Smooth muscle cell (in vitro differentiated cells): ENCODE results near the gene DMRT1. TPM values are rescaled to one million over a fixed set of nuclear protein-coding genes. Genes with fewer than 3 reads are reported as not detected.

Source experiments
- DNase-seq: peaks from one replicate; lab custom pipeline; 2025; ENCODE audit not compliant: unreplicated experiment; lab: John Stamatoyannopoulos, UW
- H2AFZ ChIP-seq: fragments of 200-600 bp; sonication (generic); 2 replicates; pipeline ENCODE4 v1.6.0; 2016; ENCODE audit warnings: antibody characterized with exemption, low read depth, mild to moderate bottlenecking
- H3F3A ChIP-seq: fragments of 200-600 bp; sonication (generic); 2 replicates; pipeline ENCODE4 v1.6.0; 2017; ENCODE audit warnings: antibody characterized with exemption, low read depth
- H3K27ac ChIP-seq: fragments of 200-600 bp; sonication (generic); 2 replicates; pipeline ENCODE4 v1.5.1; 2016; ENCODE audit warnings: low read depth, mild to moderate bottlenecking
- H3K27me3 ChIP-seq: fragments of 200-600 bp; sonication (generic); 2 replicates; pipeline ENCODE4 v1.6.1; 2016; ENCODE audit warnings: low read depth, mild to moderate bottlenecking
- H3K36me3 ChIP-seq: fragments of 200-600 bp; sonication (generic); 2 replicates; pipeline ENCODE4 v1.5.1; 2016; ENCODE audit warnings: low read depth
- H3K4me1 ChIP-seq: fragments of 200-600 bp; sonication (generic); 2 replicates; pipeline ENCODE4 v1.5.1; 2016; ENCODE audit warnings: low read depth
- H3K4me2 ChIP-seq: fragments of 200-600 bp; sonication (generic); 2 replicates; pipeline ENCODE4 v1.6.0; 2016; ENCODE audit warnings: mild to moderate bottlenecking
- H3K4me3 ChIP-seq: fragments of 200-600 bp; sonication (generic); 2 replicates; pipeline ENCODE4 v1.5.1; 2016; ENCODE audit warnings: mild to moderate bottlenecking
- H3K79me2 ChIP-seq: fragments of 200-600 bp; sonication (generic); 2 replicates; pipeline ENCODE4 v1.6.0; 2016; ENCODE audit warnings: low read depth, mild to moderate bottlenecking
- H3K9ac ChIP-seq: fragments of 200-600 bp; sonication (generic); 2 replicates; pipeline ENCODE4 v1.6.0; 2016; ENCODE audit warnings: low read depth
- H3K9me3 ChIP-seq: fragments of 200-600 bp; sonication (generic); replicated peaks from 2 replicates; pipeline ENCODE4 v1.5.1; 2016; ENCODE audit warnings: low read depth
- H4K20me1 ChIP-seq: fragments of 200-600 bp; sonication (generic); 2 replicates; pipeline ENCODE4 v1.6.0; 2016; ENCODE audit warnings: low read depth
- CTCF ChIP-seq: fragments of 200-600 bp; sonication (generic); IDR thresholded peaks from 2 replicates; pipeline ENCODE4 v1.5.1; 2017; ENCODE audit warnings: borderline replicate concordance, mild to moderate bottlenecking, antibody characterized with exemption; ENCODE audit not compliant: insufficient read depth, poor library complexity, severe bottlenecking
- WGBS: methylation state at CpG from one replicate; pipeline ENCODE4 v1.1.7; 2016; ENCODE audit warnings: low lambda C conversion rate; 5-methylcytosine and 5-hydroxymethylcytosine counted together
- polyA plus RNA-seq: library from polyadenylated mRNA; unstranded; fragments of >200 nt; fragmentation: Nextera tagmentation; extraction: Ambion mirVana; gene quantifications from 2 replicates; pipeline ENCODE4 v1.2.1, GENCODE V29; 2016
- total RNA-seq: library from RNA; depleted of rRNA; stranded (reverse); fragments of >200 nt; gene quantifications from 2 replicates; pipeline ENCODE4 v1.2.3, GENCODE V29; 2014

Gene DMRT1
- total and polyA plus RNA-seq, 2 experiments from 2014 or later: 0.58 TPM; not detected in 1

GRCh38 chr9:975740-976257, 134.3 kb downstream of the DMRT1 start:
- Histone ChIP-seq H3K27me3 (peaks cover 100% of the 10 kb centered on the region), H3K36me3 (no peaks in the 10 kb centered on the region), H3K9me3 (no peaks in the 10 kb centered on the region), H3K4me1 (peaks cover 50% of the 10 kb centered on the region), H3K79me2 (no peaks in the 10 kb centered on the region), H3F3A (no peaks in the 10 kb centered on the region), H3K4me3 (no peak overlapping the region), H3K27ac (no peak overlapping the region), H3K4me2 (peak overlapping the region; percentile 51), H4K20me1 (no peaks in the 10 kb centered on the region), H2AFZ (no peak overlapping the region), H3K9ac (no peak overlapping the region)
- DNase-seq: no peak
- TF ChIP-seq CTCF: no peak
- WGBS: 7% methylated on average over 23 of the region's 23 CpGs

- Histone ChIP-seq H3K79me2 (no peaks in the 10 kb centered on the region), H3K27ac (no peak within 1 kb of the TSS), H3K4me2 (peak within 1 kb of the TSS; percentile 51), H3K9me3 (no peaks in the 10 kb centered on the region), H3K4me1 (peaks cover 46% of the 10 kb centered on the region), H3K27me3 (peaks cover 100% of the 10 kb centered on the region), H4K20me1 (no peaks in the 10 kb centered on the region), H3K4me3 (no peak within 1 kb of the TSS), H2AFZ (no peak within 1 kb of the TSS), H3K36me3 (no peaks in the 10 kb centered on the region), H3F3A (no peaks in the 10 kb centered on the region), H3K9ac (no peak within 1 kb of the TSS)
- no peak for TF ChIP-seq CTCF
- under 1% methylated on average over 48 of the region's 70 CpGs for WGBS
- no peak for DNase-seq
These were observed 134.9 kb downstream of the DMRT1 start, which contains the start of gene DMRT3 for GRCh38 chr9:976258-976942. DMRT3 (plus strand) TSS chr9:976655; CDS start chr9:977002, 347 bp downstream.

GRCh38 chr9:976943-977837, 135.7 kb downstream of the DMRT1 start:
- H2AFZ ChIP-seq: no peak overlapping the region
- H3K27me3 ChIP-seq: peaks cover 100% of the 10 kb centered on the region
- peaks cover 38% of the 10 kb centered on the region for H3K4me1 ChIP-seq
- no peak overlapping the region for H3K4me3 ChIP-seq
- no peak for TF ChIP-seq CTCF
- H3K36me3 ChIP-seq: no peaks in the 10 kb centered on the region
- no peak overlapping the region for H3K27ac ChIP-seq
- DNase-seq: no peak
- peak overlapping the region; percentile 51 for H3K4me2 ChIP-seq
- no peaks in the 10 kb centered on the region for H3K79me2 ChIP-seq
- H4K20me1 ChIP-seq: no peaks in the 10 kb centered on the region
- WGBS: 5% methylated on average over 75 of the region's 92 CpGs
- no peaks in the 10 kb centered on the region for H3F3A ChIP-seq
- no peak overlapping the region for H3K9ac ChIP-seq
- H3K9me3 ChIP-seq: no peaks in the 10 kb centered on the region
